Nephron progenitor cell (in vitro differentiated cells): ENCODE data around the gene DPP10.
A peak's percentile ranks its signal among the peaks of the same experiment; 100 is the strongest.

Experiments
- DNase-seq: peaks from one replicate; pipeline ENCODE4 v3.0.0; 2021
- H3K27ac Mint-ChIP-seq: 2 replicates; pipeline ENCODE4 v1.8.0; 2021; ENCODE audit warnings: mild to moderate bottlenecking, moderate library complexity, mixed read lengths
- H3K27me3 Mint-ChIP-seq: 2 replicates; pipeline ENCODE4 v1.8.0; 2021; ENCODE audit warnings: mild to moderate bottlenecking, low read depth, mixed read lengths; ENCODE audit not compliant: poor library complexity
- H3K36me3 Mint-ChIP-seq: 2 replicates; pipeline ENCODE4 v1.8.0; 2021; ENCODE audit warnings: low read depth, mixed read lengths
- H3K4me1 Mint-ChIP-seq: 2 replicates; pipeline ENCODE4 v1.8.0; 2021; ENCODE audit warnings: mixed read lengths
- H3K4me3 Mint-ChIP-seq: 2 replicates; pipeline ENCODE4 v1.8.0; 2021; ENCODE audit warnings: mild to moderate bottlenecking, moderate library complexity, mixed read lengths
- H3K9me3 Mint-ChIP-seq: 2 replicates; pipeline ENCODE4 v1.8.0; 2021; ENCODE audit warnings: mild to moderate bottlenecking, moderate library complexity, mixed read lengths
- CTCF ChIP-seq: fragments of 200-600 bp; sonication (generic); IDR thresholded peaks from 2 replicates; pipeline ENCODE4 v1.5.0; 2021; ENCODE audit warnings: antibody characterized with exemption

DPP10 gene

GRCh38 chr2:115580784-115581183 lies 1138.3 kb downstream of the DPP10 start:
- no peak for DNase-seq
- Mint-ChIP-seq H3K9me3 (peaks cover 9% of the 10 kb centered on the region), H3K27me3 (no peaks in the 10 kb centered on the region), H3K4me3 (no peak overlapping the region), H3K27ac (no peak overlapping the region), H3K4me1 (no peaks in the 10 kb centered on the region), H3K36me3 (peaks cover 16% of the 10 kb centered on the region)
- TF ChIP-seq CTCF = no peak

- no peaks in the 10 kb centered on the region for H3K27me3 Mint-ChIP-seq
- DNase-seq = no peak
- H3K9me3 Mint-ChIP-seq = peaks cover 9% of the 10 kb centered on the region
- H3K27ac Mint-ChIP-seq = no peak overlapping the region
- no peak for TF ChIP-seq CTCF
- no peak overlapping the region for H3K4me3 Mint-ChIP-seq
- no peaks in the 10 kb centered on the region for H3K4me1 Mint-ChIP-seq
- H3K36me3 Mint-ChIP-seq = peaks cover 16% of the 10 kb centered on the region
These were observed 1142.1 kb downstream of the DPP10 start for GRCh38 chr2:115584507-115584906.

- H3K9me3 Mint-ChIP-seq = peaks cover 26% of the 10 kb centered on the region
- no peak overlapping the region for H3K27ac Mint-ChIP-seq
- H3K36me3 Mint-ChIP-seq = peaks cover 8% of the 10 kb centered on the region
- H3K27me3 Mint-ChIP-seq = peaks cover 4% of the 10 kb centered on the region
- no peak overlapping the region for H3K4me3 Mint-ChIP-seq
- peaks cover 8% of the 10 kb centered on the region for H3K4me1 Mint-ChIP-seq
- no peak for TF ChIP-seq CTCF
- no peak for DNase-seq
These were observed 1154.4 kb downstream of the DPP10 start for GRCh38 chr2:115596659-115597375.

GRCh38 chr2:115603285-115603684 lies 1160.8 kb downstream of the DPP10 start:
- no peak for DNase-seq
- Mint-ChIP-seq H3K27ac (no peak overlapping the region), H3K4me1 (peaks cover 39% of the 10 kb centered on the region), H3K27me3 (peaks cover 4% of the 10 kb centered on the region), H3K36me3 (no peaks in the 10 kb centered on the region), H3K4me3 (no peak overlapping the region), H3K9me3 (no peaks in the 10 kb centered on the region)
- no peak for TF ChIP-seq CTCF

- peak overlapping the region; percentile 81 for H3K27ac Mint-ChIP-seq
- H3K4me3 Mint-ChIP-seq = no peak overlapping the region
- H3K36me3 Mint-ChIP-seq = no peaks in the 10 kb centered on the region
- TF ChIP-seq CTCF = no peak
- no peaks in the 10 kb centered on the region for H3K9me3 Mint-ChIP-seq
- H3K4me1 Mint-ChIP-seq = peaks cover 41% of the 10 kb centered on the region
- no peak for DNase-seq
- H3K27me3 Mint-ChIP-seq = no peaks in the 10 kb centered on the region
These were observed 1163.9 kb downstream of the DPP10 start for GRCh38 chr2:115606350-115606749.

GRCh38 chr2:115609978-115610377 lies 1167.5 kb downstream of the DPP10 start:
- TF ChIP-seq CTCF = no peak
- Mint-ChIP-seq H3K9me3 (no peaks in the 10 kb centered on the region), H3K27ac (no peak overlapping the region), H3K4me1 (peaks cover 20% of the 10 kb centered on the region), H3K36me3 (no peaks in the 10 kb centered on the region), H3K4me3 (no peak overlapping the region), H3K27me3 (no peaks in the 10 kb centered on the region)
- no peak for DNase-seq
